Skin of body (tissue), 2 donors: Measurements from ENCODE around the gene CDH4. TPM values are rescaled to one million over a fixed set of nuclear protein-coding genes. Genes with fewer than 3 reads are reported as not detected.
"Not testable (repeated sequence)": the region's sequence is repeated elsewhere in the genome, so short reads cannot be mapped to it uniquely, and the experiment has no call there.

Experiments
- DNase-seq: peaks from one replicate; lab custom pipeline; 2025; lab: John Stamatoyannopoulos, UW
- total RNA-seq: library from RNA; depleted of rRNA; stranded (reverse); fragments of >200 nt; gene quantifications from one replicate; pipeline ENCODE4 v1.2.3, GENCODE V29; 2014

CDH4 gene
- total RNA-seq, 1 donor from 2014 or later = 0.10 TPM

DNA sequence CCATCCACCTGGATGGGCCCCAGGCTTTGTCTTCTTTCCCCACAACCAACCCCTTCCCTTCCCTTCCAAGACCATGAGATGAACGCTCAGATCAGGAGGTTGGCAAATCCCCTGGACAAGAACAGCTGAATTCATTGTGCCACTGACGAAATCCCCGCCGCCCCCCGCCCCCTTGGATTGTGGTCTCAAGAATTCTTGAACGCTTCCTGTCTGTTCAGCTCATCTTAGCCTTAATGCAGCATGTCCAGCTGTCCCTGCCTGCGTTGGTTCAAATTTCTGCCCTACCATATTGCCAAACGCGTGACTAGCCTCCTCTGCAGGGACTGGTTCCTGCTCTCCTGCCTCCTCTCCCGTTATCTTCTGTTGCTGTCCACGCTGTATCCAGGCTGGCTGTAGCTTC, 133.2 kb downstream of the CDH4 start:
- DNase-seq = no peak

DNA sequence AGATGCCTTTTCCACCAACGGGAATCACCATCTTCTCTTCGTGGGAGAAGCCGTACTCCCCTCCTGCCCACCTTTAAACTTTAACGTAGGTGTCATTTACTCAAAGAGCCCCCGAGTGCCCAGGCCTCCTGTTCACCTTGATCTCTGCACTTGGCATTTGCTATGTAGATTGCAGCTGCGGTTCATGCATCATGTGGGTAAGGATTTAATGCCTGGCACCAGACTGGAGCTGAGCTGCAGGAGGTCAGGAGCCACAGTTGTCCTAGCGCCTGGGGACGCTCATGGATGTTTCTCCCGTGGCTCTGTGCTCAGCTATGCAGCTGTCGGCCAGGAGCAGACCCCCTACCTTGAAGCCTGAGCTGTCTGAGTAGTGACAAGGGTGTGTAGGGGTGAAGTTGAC, 133.7 kb downstream of the CDH4 start:
- no peak for DNase-seq

- DNase-seq = no peak
Measured at GRCh38 chr20:61387204-61387953, 135.3 kb downstream of the CDH4 start.

GRCh38 chr20:61387954-61388348, 135.9 kb downstream of the CDH4 start:
- DNase-seq = no peak

- DNase-seq = no peak
Measured at GRCh38 chr20:61389077-61389476, 137.0 kb downstream of the CDH4 start.

DNA sequence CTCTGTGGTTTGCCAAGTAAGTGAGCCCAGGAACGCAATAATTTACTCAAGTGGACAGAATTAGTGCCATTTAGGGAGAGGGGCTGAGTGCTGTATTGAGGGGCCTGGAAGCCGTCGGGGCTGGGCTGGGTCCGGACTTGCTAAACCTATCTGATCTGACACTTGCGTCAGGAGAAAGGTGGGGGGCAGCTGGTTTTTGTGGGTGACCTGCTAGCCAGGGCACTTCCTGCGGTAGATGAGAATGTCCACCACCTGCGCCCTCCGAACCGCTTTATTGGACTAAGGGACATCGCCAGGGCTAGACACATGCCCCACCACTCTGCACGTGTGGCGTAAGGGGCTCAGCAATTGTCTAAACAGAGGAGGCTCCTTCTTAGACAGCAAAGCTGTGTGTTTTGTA, 139.1 kb downstream of the CDH4 start:
- DNase-seq = no peak

DNA sequence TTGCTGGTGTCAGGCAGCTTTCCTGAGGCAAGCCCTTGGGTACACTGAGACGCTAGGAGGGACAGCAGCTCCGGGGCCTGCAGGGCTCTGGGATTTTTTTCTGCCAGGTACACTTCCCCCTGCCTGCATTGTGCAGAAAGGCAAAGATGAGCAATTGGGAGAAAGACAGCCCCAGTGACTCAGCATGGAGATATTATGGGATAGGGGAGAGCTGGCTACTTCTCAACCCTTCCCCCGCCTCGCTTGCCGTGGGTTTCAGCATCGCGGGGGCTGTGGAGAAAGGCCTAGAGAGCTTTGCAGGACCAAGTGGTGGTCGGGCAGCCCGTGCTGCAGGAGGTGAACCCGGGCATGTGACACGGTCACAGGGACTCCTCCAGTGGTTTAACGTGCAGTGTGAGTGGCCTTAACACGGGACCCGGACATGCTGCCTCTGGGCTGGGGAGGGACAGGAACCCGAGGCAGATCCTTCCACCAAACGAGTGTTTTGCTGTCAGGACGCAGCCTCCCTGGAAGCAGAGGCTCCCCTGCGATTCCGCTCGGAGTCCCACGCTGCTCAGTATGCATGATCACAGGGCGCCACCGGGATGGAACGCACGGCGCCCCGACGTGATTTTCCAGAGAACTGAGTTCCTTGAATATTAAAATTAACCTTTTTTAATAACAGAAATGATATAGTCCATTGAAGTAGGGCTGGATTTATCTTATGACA, 139.9 kb downstream of the CDH4 start:
- DNase-seq = no peak

DNA sequence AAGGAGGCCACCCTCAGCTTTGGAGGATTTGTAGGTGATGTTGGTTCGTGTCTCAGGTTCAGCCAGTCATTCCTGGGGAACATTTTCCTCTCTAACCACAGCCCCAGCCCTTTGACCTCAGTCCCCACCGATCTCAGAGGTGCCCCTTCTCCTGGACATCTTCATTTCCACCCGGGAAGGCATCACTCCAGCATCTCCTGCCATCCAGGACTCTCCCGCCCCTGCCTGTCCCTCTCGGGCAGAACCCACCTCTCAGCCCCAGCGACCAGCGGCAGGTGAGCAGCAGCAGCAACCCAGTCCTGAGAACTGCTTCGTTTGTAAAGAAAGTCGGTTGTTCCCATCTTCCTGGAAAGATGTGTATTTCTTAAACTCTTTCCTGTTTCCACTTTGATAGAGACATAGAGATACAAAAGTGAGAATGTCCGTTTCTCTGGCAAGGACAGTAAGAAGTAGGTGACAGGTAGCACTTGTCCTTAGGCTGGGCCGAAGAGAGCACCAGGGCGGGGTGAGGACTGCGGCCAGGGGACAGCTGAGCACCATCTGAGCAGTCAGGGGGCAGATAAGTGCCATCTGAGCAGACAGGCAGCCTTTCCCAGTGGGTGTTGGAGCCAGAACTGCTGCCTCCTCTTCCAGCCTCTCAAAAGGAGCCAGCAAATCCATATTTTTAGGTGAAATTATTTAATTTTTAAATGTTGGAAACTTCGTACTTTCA, 142.2 kb downstream of the CDH4 start:
- DNase-seq = no peak

- no peak for DNase-seq
Measured at GRCh38 chr20:61396262-61396848, 144.3 kb downstream of the CDH4 start.

- no peak for DNase-seq
Measured at GRCh38 chr20:61397146-61397545, 145.1 kb downstream of the CDH4 start.

GRCh38 chr20:61397790-61398189, 145.7 kb downstream of the CDH4 start:
- no peak for DNase-seq

DNA sequence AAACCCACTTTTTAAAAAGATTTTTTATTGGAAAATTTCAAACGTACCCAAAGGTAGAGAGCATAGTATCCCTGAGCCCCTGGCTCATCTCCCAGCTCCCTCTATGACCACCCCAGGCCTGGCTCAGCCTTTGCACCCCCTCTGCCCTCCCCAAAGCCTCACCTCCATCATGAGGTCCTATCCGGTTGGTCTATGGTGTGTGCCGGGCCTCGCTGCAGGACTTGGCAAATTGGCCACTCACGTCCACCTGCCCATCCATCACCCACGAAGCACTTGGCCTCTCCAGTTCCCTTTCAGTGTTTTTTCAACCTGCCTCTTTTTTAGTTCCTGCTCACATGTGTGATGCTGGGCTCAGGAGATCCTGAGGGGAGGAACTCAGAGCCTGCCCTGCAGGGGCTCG, 147.4 kb downstream of the CDH4 start:
- no peak for DNase-seq

DNA sequence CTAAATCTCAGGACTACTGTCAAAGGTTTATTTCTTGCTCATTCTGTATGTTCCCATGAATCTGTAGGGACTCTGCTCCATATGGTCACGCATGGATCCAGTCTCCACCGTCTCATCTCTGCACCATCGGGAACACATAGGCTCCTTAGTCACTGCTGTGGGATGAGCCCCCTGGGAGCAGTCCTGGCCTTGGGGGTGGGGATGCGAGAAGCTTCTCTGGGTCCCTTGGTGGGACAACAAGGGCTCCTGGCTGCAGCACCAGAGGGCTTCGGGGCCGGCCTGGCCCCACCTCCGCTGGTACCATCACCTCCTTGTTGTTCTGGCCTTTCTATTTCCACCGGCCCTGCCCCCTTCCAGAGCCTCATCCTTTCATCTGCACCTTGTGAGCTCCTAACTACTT, 148.4 kb downstream of the CDH4 start:
- no peak for DNase-seq

DNA sequence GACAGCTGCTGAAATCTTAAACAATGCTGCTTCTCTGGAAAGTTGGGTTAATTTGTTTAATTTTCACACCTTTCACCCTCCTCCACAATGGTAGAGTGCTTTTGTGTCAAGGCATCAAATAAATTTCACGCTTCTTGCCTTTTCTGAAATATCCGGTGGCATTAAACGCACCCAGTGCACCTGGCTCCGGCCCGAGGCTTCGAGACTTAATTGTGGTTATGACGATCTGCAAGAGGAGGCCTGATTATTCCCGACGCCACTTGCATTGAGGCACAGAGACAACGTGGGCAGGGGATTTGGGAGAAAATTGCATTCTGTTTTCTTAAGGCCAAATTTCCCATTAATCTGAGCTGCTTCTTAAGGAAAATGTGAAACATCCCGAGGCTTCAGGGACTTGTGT, 152.2 kb downstream of the CDH4 start:
- DNase-seq = no peak

DNA sequence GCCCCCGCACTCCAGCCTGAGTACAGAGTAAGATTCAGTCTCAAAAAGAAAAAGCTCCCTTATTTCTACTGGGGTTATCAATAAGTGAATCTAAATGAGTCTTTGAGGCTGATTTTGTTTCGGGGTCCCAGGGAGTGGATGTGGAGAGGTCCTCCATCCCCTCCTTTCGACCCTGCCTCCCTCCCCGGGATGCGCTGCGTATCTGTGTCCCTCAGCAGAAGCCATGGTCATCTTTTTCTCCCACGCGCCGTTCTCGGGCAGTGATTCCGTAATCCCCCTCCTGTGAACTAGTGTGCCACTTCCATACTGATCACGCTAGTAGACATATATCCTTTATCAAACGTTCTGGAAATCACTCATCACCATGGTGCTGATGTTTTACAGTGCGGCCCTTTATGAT, 152.9 kb downstream of the CDH4 start:
- no peak for DNase-seq

GRCh38 chr20:61406773-61407172, 154.7 kb downstream of the CDH4 start:
- not testable (repeated sequence) for DNase-seq

GRCh38 chr20:61407561-61407960, 155.5 kb downstream of the CDH4 start:
- no peak for DNase-seq

- DNase-seq = no peak
Measured at GRCh38 chr20:61408951-61409740, 157.1 kb downstream of the CDH4 start.

- no peak for DNase-seq
Measured at GRCh38 chr20:61411743-61412142, 159.7 kb downstream of the CDH4 start.

- no peak for DNase-seq
Measured at GRCh38 chr20:61413752-61414151, 161.7 kb downstream of the CDH4 start.

- DNase-seq = no peak
Measured at GRCh38 chr20:61414455-61414991, 162.5 kb downstream of the CDH4 start.
